ENCODE data around the gene ZDHHC16. TPM values are rescaled to one million over a fixed set of nuclear protein-coding genes. Genes with fewer than 3 reads are reported as not detected.

Gene ZDHHC16
- polyA plus RNA-seq, 3 donors: 16.3 to 26.4 (median 24.1) TPM

DNA sequence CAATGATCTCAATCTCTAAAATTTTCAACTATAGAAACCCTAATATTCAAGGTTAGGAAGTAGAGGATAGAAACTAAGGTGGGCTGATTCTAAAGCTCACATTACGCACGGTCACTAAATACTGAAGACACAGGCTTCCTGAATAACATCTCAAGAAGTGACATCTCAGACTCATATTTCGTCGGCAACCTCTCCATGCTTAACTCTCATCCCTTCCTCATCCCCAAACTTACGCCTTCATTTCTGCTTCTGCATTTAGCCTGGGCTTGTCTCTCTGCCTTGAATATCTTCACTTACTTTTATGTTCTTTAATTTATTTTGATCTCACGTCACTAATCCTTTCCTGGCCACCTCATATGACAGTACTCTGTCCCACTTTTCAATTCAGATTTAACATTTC is 10.8 kb upstream of the ZDHHC16 start:
- Histone ChIP-seq H2AFZ (ENCODE audit: insufficient read depth, low read depth, low read length, poor library complexity, severe bottlenecking) (no peak overlapping the region), H3K4me3 (replicated peaks in 1 of 3; ENCODE audit: low read depth in 2 of 3, low read length in 3 of 3) (no peak overlapping the region), H3K36me3 (replicated peaks in 1 of 2; ENCODE audit: control insufficient read depth in 1 of 2, insufficient read depth in 2 of 2, low read length in 2 of 2) (peaks cover 66 to 88% of the 10 kb centered on the region in 2 donors), H3K27me3 (ENCODE audit: control insufficient read depth in 2 of 2, insufficient read depth in 2 of 2, low read length in 2 of 2) (no peaks in the 10 kb centered on the region), H3K79me2 (ENCODE audit: insufficient read depth, low read length) (peaks cover 15% of the 10 kb centered on the region), H4K20me1 (ENCODE audit: insufficient read depth, low read length) (peaks cover 26% of the 10 kb centered on the region), H3K27ac (ENCODE audit: low read depth in 1 of 2, low read length in 2 of 2) (no peak overlapping the region), H3K4me2 (replicated peaks; ENCODE audit: extremely low read depth, low read length, poor library complexity, severe bottlenecking) (no peak overlapping the region), H3K4me1 (ENCODE audit: control insufficient read depth in 1 of 2, insufficient read depth in 2 of 2, low read length in 2 of 2) (no peaks in the 10 kb centered on the region), H3K9ac (ENCODE audit: insufficient read depth, low read length, poor library complexity, severe bottlenecking) (no peak overlapping the region), H3K9me3 (replicated peaks in 1 of 2; ENCODE audit: control insufficient read depth in 1 of 2, insufficient read depth in 1 of 2, low read length in 2 of 2) (no peaks in the 10 kb centered on the region)
- no peaks in the 10 kb centered on the region for H3K4me1 Mint-ChIP-seq
- peaks cover 67 to 88% of the 10 kb centered on the region in 2 donors for H3K36me3 Mint-ChIP-seq
- no peak for DNase-seq
- H3K4me3 Mint-ChIP-seq: no peak overlapping the region
- TF ChIP-seq, protein P1, sequence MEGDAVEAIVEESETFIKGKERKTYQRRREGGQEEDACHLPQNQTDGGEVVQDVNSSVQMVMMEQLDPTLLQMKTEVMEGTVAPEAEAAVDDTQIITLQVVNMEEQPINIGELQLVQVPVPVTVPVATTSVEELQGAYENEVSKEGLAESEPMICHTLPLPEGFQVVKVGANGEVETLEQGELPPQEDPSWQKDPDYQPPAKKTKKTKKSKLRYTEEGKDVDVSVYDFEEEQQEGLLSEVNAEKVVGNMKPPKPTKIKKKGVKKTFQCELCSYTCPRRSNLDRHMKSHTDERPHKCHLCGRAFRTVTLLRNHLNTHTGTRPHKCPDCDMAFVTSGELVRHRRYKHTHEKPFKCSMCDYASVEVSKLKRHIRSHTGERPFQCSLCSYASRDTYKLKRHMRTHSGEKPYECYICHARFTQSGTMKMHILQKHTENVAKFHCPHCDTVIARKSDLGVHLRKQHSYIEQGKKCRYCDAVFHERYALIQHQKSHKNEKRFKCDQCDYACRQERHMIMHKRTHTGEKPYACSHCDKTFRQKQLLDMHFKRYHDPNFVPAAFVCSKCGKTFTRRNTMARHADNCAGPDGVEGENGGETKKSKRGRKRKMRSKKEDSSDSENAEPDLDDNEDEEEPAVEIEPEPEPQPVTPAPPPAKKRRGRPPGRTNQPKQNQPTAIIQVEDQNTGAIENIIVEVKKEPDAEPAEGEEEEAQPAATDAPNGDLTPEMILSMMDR (IDR thresholded peaks at IDR 0.05): no peak
- intact Hi-C loops (cut with micrococcal nuclease): no loop called here
- 86% methylated on average over 6 of the region's 6 CpGs for WGBS (ENCODE audit: insufficient coverage)
- H3K9me3 Mint-ChIP-seq: no peaks in the 10 kb centered on the region
- H3K27ac Mint-ChIP-seq: peak overlapping the region in 5 of 7 donors; percentile 21 to 78 (median 54)
- no peaks in the 10 kb centered on the region for H3K27me3 Mint-ChIP-seq (ENCODE audit: low read depth in 3 of 3)

DNA sequence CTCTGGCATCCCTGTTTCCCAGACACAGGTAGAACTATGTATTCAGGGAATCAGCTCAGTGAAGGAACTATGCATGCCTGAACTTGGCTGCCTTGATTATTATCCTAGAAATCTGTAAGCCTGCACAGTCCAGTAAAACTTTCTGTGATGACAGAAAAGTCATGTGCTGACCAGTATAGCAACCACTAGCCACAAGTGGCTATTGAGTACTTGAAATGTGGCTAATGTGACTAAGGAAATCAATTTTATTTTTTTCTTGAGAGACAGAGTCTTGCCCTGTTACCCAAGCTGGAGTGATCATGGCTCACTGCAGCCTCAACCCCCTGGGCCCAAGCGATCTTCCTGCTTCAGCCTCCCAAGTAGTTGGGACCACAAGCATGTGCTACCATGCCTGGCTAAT is 3.7 kb upstream of the ZDHHC16 start:
- peaks cover 32 to 55% of the 10 kb centered on the region in 2 donors for H3K36me3 Mint-ChIP-seq
- Histone ChIP-seq H2AFZ (ENCODE audit: insufficient read depth, low read depth, low read length, poor library complexity, severe bottlenecking) (no peak overlapping the region), H3K27ac (ENCODE audit: low read depth in 1 of 2, low read length in 2 of 2) (no peak overlapping the region), H3K4me1 (ENCODE audit: control insufficient read depth in 1 of 2, insufficient read depth in 2 of 2, low read length in 2 of 2) (peaks cover 19 to 24% of the 10 kb centered on the region in 2 donors), H3K27me3 (ENCODE audit: control insufficient read depth in 2 of 2, insufficient read depth in 2 of 2, low read length in 2 of 2) (no peaks in the 10 kb centered on the region), H3K4me2 (replicated peaks; ENCODE audit: extremely low read depth, low read length, poor library complexity, severe bottlenecking) (no peak overlapping the region), H3K4me3 (replicated peaks in 1 of 3; ENCODE audit: low read depth in 2 of 3, low read length in 3 of 3) (no peak overlapping the region), H3K79me2 (ENCODE audit: insufficient read depth, low read length) (peaks cover 50% of the 10 kb centered on the region), H3K36me3 (replicated peaks in 1 of 2; ENCODE audit: control insufficient read depth in 1 of 2, insufficient read depth in 2 of 2, low read length in 2 of 2) (peaks cover 40 to 61% of the 10 kb centered on the region in 2 donors), H3K9me3 (replicated peaks in 1 of 2; ENCODE audit: control insufficient read depth in 1 of 2, insufficient read depth in 1 of 2, low read length in 2 of 2) (no peaks in the 10 kb centered on the region), H4K20me1 (ENCODE audit: insufficient read depth, low read length) (peaks cover 4% of the 10 kb centered on the region), H3K9ac (ENCODE audit: insufficient read depth, low read length, poor library complexity, severe bottlenecking) (no peak overlapping the region)
- H3K4me3 Mint-ChIP-seq: no peak overlapping the region
- H3K9me3 Mint-ChIP-seq: no peaks in the 10 kb centered on the region
- intact Hi-C loops (cut with micrococcal nuclease): loop anchor here (2.0 to 10.0 kb wide), 2 partner anchors 13 to 53 kb away; partner anchors contain the start of genes MMS19 (in 1 of the 2) and UBTD1 (in 1 of the 2)
- DNase-seq: no peak
- peaks cover 21% of the 10 kb centered on the region for H3K4me1 Mint-ChIP-seq
- no peak overlapping the region for H3K27ac Mint-ChIP-seq
- TF ChIP-seq, protein P1 (IDR thresholded peaks at IDR 0.05): no peak
- no peaks in the 10 kb centered on the region for H3K27me3 Mint-ChIP-seq (ENCODE audit: low read depth in 3 of 3)
- 100% methylated on average over 1 of the region's 1 CpG for WGBS (ENCODE audit: insufficient coverage)
